Activated CD4-positive, CD25-positive, alpha-beta regulatory T cell treated with anti-CD3 and anti-CD28 coated beads, Interleukin-2, amount 50 U/mL, for 16 hours (primary cell): ENCODE results near the gene SH3PXD2B.
"Not testable (repeated sequence)": the region's sequence is repeated elsewhere in the genome, so short reads cannot be mapped to it uniquely, and the experiment has no call there.

ENCODE experiments used
- DNase-seq: peaks from one replicate; pipeline ENCODE4 v3.0.0-alpha.2; 2020; ENCODE audit warnings: low read depth, low spot score

The SH3PXD2B gene

GRCh38 chr5:172402031-172402430, 52.3 kb downstream of the SH3PXD2B start:
- DNase-seq: not testable (repeated sequence)

- DNase-seq: no peak
Measured at GRCh38 chr5:172399826-172400225, 54.5 kb downstream of the SH3PXD2B start.

GRCh38 chr5:172399336-172399735, 55.0 kb downstream of the SH3PXD2B start:
- no peak for DNase-seq

- DNase-seq: not testable (repeated sequence)
Measured at GRCh38 chr5:172398645-172399044, 55.7 kb downstream of the SH3PXD2B start.

- not testable (repeated sequence) for DNase-seq
Measured at GRCh38 chr5:172396994-172397393, 57.3 kb downstream of the SH3PXD2B start.

GRCh38 chr5:172396220-172396619, 58.1 kb downstream of the SH3PXD2B start:
- no peak for DNase-seq

- no peak for DNase-seq
Measured at GRCh38 chr5:172395483-172395882, 58.8 kb downstream of the SH3PXD2B start.

- no peak for DNase-seq
Measured at GRCh38 chr5:172389578-172390112, 64.7 kb downstream of the SH3PXD2B start.

- DNase-seq: no peak
Measured at GRCh38 chr5:172388246-172388733, 66.0 kb downstream of the SH3PXD2B start.

- no peak for DNase-seq
Measured at GRCh38 chr5:172385707-172386106, 68.6 kb downstream of the SH3PXD2B start.

- DNase-seq: no peak
Measured at GRCh38 chr5:172385010-172385563, 69.2 kb downstream of the SH3PXD2B start.

- DNase-seq: no peak
Measured at GRCh38 chr5:172383191-172383802, 71.0 kb downstream of the SH3PXD2B start.

- no peak for DNase-seq
Measured at GRCh38 chr5:172380987-172381643, 73.2 kb downstream of the SH3PXD2B start.

GRCh38 chr5:172380301-172380986, 73.9 kb downstream of the SH3PXD2B start:
- DNase-seq: no peak

GRCh38 chr5:172379481-172379880, 74.8 kb downstream of the SH3PXD2B start:
- DNase-seq: no peak

GRCh38 chr5:172377856-172378255, 76.5 kb downstream of the SH3PXD2B start:
- DNase-seq: no peak

GRCh38 chr5:172377438-172377837, 76.9 kb downstream of the SH3PXD2B start:
- no peak for DNase-seq

GRCh38 chr5:172374783-172375182, 79.5 kb downstream of the SH3PXD2B start:
- DNase-seq: no peak

GRCh38 chr5:172373680-172374079, 80.6 kb downstream of the SH3PXD2B start:
- DNase-seq: no peak

GRCh38 chr5:172371684-172372083, 82.6 kb downstream of the SH3PXD2B start:
- no peak for DNase-seq

GRCh38 chr5:172370648-172371545, 83.4 kb downstream of the SH3PXD2B start:
- no peak for DNase-seq
